ENCODE measurements around the gene MYLK2.

DNA sequence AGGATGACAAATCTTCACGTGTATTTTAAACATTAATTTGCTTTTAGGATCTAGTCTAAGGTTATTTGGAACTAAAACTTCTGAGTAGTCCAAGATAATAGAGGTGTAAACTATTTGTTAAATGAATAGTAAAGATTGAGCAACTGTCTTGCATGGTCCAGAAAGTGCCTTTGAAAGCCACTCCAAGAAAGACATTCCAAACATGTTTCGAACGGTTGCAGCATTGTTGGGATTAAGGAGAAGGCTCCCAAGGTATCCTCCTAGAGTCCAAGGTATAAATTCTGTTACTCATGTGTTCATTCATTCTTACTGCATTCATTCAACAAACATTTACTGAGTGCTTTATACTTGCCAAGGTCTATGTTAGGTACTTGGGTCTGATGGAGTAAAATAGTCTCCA, 28.8 kb upstream of the MYLK2 start:
- TF ChIP-seq, protein P1, sequence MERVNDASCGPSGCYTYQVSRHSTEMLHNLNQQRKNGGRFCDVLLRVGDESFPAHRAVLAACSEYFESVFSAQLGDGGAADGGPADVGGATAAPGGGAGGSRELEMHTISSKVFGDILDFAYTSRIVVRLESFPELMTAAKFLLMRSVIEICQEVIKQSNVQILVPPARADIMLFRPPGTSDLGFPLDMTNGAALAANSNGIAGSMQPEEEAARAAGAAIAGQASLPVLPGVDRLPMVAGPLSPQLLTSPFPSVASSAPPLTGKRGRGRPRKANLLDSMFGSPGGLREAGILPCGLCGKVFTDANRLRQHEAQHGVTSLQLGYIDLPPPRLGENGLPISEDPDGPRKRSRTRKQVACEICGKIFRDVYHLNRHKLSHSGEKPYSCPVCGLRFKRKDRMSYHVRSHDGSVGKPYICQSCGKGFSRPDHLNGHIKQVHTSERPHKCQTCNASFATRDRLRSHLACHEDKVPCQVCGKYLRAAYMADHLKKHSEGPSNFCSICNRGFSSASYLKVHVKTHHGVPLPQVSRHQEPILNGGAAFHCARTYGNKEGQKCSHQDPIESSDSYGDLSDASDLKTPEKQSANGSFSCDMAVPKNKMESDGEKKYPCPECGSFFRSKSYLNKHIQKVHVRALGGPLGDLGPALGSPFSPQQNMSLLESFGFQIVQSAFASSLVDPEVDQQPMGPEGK (CRISPR knock-in tag; IDR thresholded peaks at IDR 0.05; ENCODE audit: borderline replicate concordance) = no peak
- TF ChIP-seq SNAI2 (CRISPR knock-in tag; IDR thresholded peaks at IDR 0.05) = no peak

Data from SK-N-SH treated with all-trans-retinoic acid at 6 μM for 48 hours (cell line).